GM06990 (cell line): Measurements from ENCODE around the gene IL1R1.
"Not testable (repeated sequence)": the region's sequence is repeated elsewhere in the genome, so short reads cannot be mapped to it uniquely, and the experiment has no call there.

ENCODE experiments used
- DNase-seq: peaks from one replicate; pipeline ENCODE4 v3.0.0-alpha.2; 2011; ENCODE audit not compliant: insufficient read length; ENCODE audit errors: extremely low read depth
- H3K27me3 ChIP-seq: replicated peaks from 2 replicates; pipeline ENCODE4 v1.6.0; 2011; ENCODE audit warnings: low read length; ENCODE audit not compliant: control insufficient read depth, insufficient read depth
- H3K36me3 ChIP-seq: 2 replicates; pipeline ENCODE4 v1.5.1; 2011; ENCODE audit warnings: low read length; ENCODE audit not compliant: control insufficient read depth, insufficient read depth
- H3K4me3 ChIP-seq: replicated peaks from 2 replicates; pipeline ENCODE4 v1.5.1; 2011; ENCODE audit warnings: low read depth, mild to moderate bottlenecking, control low read depth, low read length
- TF ChIP-seq, protein P1 (sequence below): IDR thresholded peaks from 2 replicates; pipeline ENCODE4 v1.5.1; 2011; ENCODE audit warnings: low read length, control low read depth, mild to moderate bottlenecking, inconsistent platforms; ENCODE audit not compliant: insufficient read depth, poor library complexity, severe bottlenecking

Gene IL1R1

DNA sequence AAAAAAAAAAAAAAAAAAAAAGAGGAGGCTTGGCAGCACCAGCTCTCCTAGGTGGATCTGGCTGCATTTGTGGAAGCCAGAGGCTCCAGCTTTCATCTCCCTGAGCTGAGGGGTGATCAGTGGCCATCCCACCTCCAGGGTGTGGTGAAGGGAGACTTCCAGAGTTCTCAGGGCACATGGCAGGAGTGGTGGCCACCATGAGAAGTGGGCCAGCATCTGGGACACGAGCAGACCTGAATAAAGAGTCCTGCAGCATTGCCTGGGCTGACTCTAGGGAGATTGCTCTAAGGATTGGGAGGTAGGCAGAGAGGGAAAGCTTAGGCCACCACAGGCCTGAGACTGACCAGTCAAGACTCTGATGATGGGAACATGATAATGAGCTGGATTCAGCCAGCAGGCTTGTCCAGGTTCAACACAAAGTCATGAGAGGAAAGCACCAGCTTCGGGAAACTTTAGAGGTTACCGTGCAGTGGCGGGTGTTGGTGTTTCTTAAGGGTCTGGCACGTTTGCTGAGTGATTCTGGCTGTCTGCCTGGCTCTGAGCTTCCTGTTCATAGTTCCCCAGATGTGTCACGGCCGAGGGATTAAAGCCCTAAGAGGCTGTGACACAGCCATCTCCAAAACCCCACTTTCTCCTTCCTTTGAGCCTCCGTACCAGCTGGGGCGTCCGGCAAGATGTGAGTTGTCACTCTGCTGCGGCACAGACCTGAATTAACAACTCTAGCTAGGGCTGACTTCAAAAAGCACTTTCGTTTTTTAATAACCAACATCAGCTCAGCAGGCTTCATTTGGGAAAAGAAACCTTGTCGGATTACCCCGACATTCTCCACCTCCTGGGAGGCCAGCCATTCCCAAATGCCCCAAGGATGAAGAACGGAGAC lies 38.3 kb upstream of the IL1R1 start:
- DNase-seq, result no peak
- TF ChIP-seq, protein P1, sequence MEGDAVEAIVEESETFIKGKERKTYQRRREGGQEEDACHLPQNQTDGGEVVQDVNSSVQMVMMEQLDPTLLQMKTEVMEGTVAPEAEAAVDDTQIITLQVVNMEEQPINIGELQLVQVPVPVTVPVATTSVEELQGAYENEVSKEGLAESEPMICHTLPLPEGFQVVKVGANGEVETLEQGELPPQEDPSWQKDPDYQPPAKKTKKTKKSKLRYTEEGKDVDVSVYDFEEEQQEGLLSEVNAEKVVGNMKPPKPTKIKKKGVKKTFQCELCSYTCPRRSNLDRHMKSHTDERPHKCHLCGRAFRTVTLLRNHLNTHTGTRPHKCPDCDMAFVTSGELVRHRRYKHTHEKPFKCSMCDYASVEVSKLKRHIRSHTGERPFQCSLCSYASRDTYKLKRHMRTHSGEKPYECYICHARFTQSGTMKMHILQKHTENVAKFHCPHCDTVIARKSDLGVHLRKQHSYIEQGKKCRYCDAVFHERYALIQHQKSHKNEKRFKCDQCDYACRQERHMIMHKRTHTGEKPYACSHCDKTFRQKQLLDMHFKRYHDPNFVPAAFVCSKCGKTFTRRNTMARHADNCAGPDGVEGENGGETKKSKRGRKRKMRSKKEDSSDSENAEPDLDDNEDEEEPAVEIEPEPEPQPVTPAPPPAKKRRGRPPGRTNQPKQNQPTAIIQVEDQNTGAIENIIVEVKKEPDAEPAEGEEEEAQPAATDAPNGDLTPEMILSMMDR, result no peak
- no peaks in the 10 kb centered on the region for H3K27me3 ChIP-seq
- no peaks in the 10 kb centered on the region for H3K36me3 ChIP-seq
- H3K4me3 ChIP-seq, result no peak overlapping the region

DNA sequence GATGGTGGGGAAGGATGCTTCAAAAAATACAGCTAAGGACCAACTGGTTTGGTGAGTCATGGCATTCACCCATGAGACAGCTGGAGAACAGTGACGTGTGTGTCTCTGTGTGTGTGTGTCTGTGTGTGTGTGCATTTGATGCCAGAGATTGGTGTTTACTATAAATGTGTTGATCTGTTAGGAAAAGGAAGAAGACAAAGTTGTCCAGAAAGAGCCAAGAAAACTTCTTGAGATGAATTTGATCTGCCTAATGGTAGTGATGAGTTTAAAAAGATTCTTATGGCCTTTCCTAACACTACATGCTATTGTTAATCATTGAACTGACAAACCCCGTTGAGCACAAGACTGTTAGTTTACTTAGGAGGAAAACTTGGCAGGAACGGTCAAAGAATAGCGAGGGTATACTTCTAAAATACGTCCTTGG lies 36.4 kb upstream of the IL1R1 start:
- no peak for DNase-seq
- Histone ChIP-seq H3K36me3 (no peaks in the 10 kb centered on the region), H3K4me3 (no peak overlapping the region), H3K27me3 (no peaks in the 10 kb centered on the region)
- TF ChIP-seq, protein P1, result no peak

DNA sequence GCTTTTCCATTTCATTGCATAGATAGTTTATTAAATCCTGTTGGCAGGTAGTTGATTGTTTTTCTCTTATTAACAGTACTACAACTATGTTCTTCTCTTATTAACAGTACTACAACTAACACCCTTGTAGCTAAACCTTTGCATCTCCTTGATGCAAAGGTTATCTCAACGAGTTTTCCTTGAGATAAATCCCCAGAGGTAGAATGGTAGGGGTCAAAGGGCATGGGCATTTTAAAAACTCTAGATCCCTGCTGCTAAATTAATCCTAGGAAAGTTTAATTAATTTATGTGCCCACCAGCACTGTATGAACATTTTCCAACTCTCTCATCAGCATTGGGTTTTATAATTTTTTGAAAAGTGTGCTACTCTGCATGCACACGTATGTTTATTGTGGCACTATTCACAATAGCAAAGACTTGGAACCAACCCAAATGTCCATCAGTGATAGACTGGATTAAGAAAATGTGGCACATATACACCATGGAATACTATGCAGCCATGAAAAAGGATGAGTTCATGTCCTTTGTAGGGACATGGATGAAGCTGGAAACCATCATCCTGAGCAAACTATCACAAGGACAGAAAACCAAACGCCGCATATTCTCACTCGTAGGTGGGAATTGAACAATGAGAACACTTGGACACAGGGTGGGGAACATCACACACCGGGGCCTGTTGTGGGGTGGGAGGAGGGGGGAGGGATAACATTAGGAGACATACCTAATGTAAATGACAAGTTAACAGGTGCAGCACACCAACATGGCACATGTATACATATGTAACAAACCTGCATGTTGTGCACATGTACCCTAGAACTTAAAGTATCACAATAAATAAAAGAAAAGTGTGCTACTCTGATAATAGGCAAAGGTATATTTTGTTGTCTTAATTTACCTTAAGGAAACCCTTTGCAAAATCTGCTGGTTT lies 35.5 kb upstream of the IL1R1 start:
- not testable (repeated sequence) for DNase-seq, H3K27me3 ChIP-seq, H3K4me3 ChIP-seq, H3K36me3 ChIP-seq

DNA sequence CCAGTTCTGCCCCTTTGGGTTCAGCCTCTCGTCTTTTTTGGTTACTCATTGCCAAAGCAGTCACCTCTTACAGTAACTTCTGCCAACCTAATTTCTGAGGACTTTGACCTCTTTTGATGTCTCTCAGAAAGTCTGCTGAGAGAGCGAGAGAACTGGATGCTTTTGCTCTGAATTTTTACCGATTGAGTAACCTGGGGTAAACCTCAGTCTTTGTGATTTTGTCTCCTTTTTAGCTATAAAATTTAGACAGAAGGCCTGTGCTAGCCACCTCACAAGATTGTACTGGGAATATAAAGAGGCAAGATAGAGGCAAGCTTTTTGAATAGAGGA lies 34.8 kb upstream of the IL1R1 start:
- H3K4me3 ChIP-seq, result no peak overlapping the region
- no peak for DNase-seq
- H3K36me3 ChIP-seq, result no peaks in the 10 kb centered on the region
- TF ChIP-seq, protein P1, result no peak
- H3K27me3 ChIP-seq, result no peaks in the 10 kb centered on the region

DNA sequence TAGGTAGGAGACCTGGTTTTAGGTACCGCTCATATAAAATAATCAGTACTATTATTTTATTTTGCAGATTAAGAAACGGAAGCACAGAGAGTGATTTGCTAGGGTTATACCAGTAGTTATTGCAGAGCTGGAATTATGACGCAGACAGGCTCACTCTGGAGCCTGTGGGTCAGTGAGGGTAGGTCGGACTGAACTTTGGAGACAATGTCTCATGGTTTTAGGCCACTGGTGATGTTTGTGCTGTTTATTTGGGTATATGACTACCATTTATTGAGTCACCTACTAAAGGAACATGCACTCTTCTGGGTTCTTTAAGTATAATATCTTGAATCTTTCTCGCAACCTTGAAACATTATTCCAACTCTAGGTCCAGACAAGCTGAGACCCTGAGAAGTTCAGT lies 33.5 kb upstream of the IL1R1 start:
- TF ChIP-seq, protein P1, result no peak
- no peak for DNase-seq
- Histone ChIP-seq H3K4me3 (no peak overlapping the region), H3K27me3 (no peaks in the 10 kb centered on the region), H3K36me3 (no peaks in the 10 kb centered on the region)

DNA sequence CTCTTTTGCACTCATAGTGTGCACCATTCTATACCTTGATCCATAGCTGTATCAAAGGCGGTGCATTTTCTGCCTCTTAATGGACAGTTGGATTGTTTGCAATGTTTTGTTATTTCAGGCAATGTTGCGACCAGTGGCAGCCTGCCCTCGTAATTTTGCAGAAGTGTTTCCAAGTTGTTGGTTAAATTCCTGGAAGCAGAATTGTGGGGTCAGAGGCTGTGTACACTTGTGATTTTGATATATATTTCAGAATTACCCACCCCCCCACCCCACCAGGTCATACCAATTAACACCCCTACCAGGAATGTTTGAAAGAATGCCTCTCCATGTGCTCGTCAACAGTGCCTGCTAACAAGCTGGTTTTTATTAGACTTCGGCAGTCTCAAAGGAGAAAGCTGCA lies 32.4 kb upstream of the IL1R1 start:
- no peak overlapping the region for H3K4me3 ChIP-seq
- DNase-seq, result no peak
- no peaks in the 10 kb centered on the region for H3K27me3 ChIP-seq
- H3K36me3 ChIP-seq, result no peaks in the 10 kb centered on the region
- TF ChIP-seq, protein P1, result no peak
